Muscle of leg (tissue), 11 donors: ENCODE results near the gene ZNF280C. TPM values are rescaled to one million over a fixed set of nuclear protein-coding genes. Genes with fewer than 3 reads are reported as not detected.

Source experiments
- DNase-seq: peaks from one replicate; pipeline ENCODE4 v3.0.0; 2013
- H3K27ac ChIP-seq: one replicate; pipeline ENCODE4 v1.5.1; 2013; ENCODE audit warnings: mild to moderate bottlenecking, low read length, control low read depth
- H3K27me3 ChIP-seq: one replicate; pipeline ENCODE4 v1.6.1; 2013; ENCODE audit warnings: low read length; ENCODE audit not compliant: control insufficient read depth, insufficient read depth
- H3K36me3 ChIP-seq: one replicate; pipeline ENCODE4 v1.6.1; 2013; ENCODE audit warnings: low read length; ENCODE audit not compliant: control insufficient read depth, insufficient read depth
- H3K4me1 ChIP-seq: one replicate; pipeline ENCODE4 v1.6.1; 2013; ENCODE audit warnings: low read length; ENCODE audit not compliant: control insufficient read depth, insufficient read depth
- H3K4me3 ChIP-seq: one replicate; pipeline ENCODE4 v1.5.1; 2013; ENCODE audit warnings: low read length, control low read depth
- H3K9me3 ChIP-seq: replicated peaks from 2 replicates; pipeline ENCODE4 v1.6.1; 2013; ENCODE audit warnings: low read depth, low read length; ENCODE audit not compliant: control insufficient read depth
- WGBS: methylation state at CpG from one replicate; pipeline ENCODE4 v1.1.5; 2013; ENCODE audit warnings: missing lambda C conversion rate; ENCODE audit not compliant: insufficient coverage; 5-methylcytosine and 5-hydroxymethylcytosine counted together
- polyA plus RNA-seq, 8 donors: library from polyadenylated mRNA; unstranded; fragments of 120-200 nt; gene quantifications; one replicate each; pipeline versions ENCODE4 v1.2.1 to v1.2.3, GENCODE V29; 2013; ENCODE audit warnings: inconsistent platforms in 1 of 8, low replicate concordance in 1 of 8; ENCODE audit not compliant: insufficient read length in 8 of 8, insufficient read depth in 1 of 8
- total RNA-seq: library from RNA; stranded (reverse); fragments of 120-200 nt; gene quantifications from one replicate; pipeline ENCODE4 v1.2.4, GENCODE V29; 2013

The ZNF280C gene
- total and polyA plus RNA-seq, 9 donors: 3.9 to 8.3 (median 5.6) TPM

- Histone ChIP-seq H3K27me3 (peaks cover 34% of the 10 kb centered on the region), H3K27ac (no peak overlapping the region), H3K4me1 (peaks cover 21% of the 10 kb centered on the region), H3K36me3 (no peaks in the 10 kb centered on the region), H3K4me3 (peak overlapping the region; percentile 37), H3K9me3 (no peaks in the 10 kb centered on the region)
- WGBS: 72% methylated on average over 9 of the region's 36 CpGs
- no peak for DNase-seq
These were observed 97.8 kb downstream of the ZNF280C start for GRCh38 chrX:130170752-130171445.

- 70% methylated on average over 2 of the region's 4 CpGs for WGBS
- H3K4me1 ChIP-seq: peaks cover 9% of the 10 kb centered on the region
- no peaks in the 10 kb centered on the region for H3K9me3 ChIP-seq
- H3K27ac ChIP-seq: peak overlapping the region; percentile 99
- H3K4me3 ChIP-seq: no peak overlapping the region
- DNase-seq: no peak
- no peaks in the 10 kb centered on the region for H3K36me3 ChIP-seq
- peaks cover 22% of the 10 kb centered on the region for H3K27me3 ChIP-seq
These were observed 101.7 kb downstream of the ZNF280C start for GRCh38 chrX:130167040-130167439.

- H3K36me3 ChIP-seq: no peaks in the 10 kb centered on the region
- peak overlapping the region; percentile 61 for H3K4me3 ChIP-seq
- H3K4me1 ChIP-seq: peaks cover 6% of the 10 kb centered on the region
- DNase-seq: no peak
- H3K9me3 ChIP-seq: no peaks in the 10 kb centered on the region
- H3K27me3 ChIP-seq: peaks cover 16% of the 10 kb centered on the region
- peak overlapping the region; percentile 99 for H3K27ac ChIP-seq
- WGBS: no CpG with 5 or more reads among the region's 4 CpGs
These were observed 102.3 kb downstream of the ZNF280C start for GRCh38 chrX:130166503-130166777.

GRCh38 chrX:130165703-130166502 is 102.8 kb downstream of the ZNF280C start, which contains the start of gene AIFM1:
AIFM1 (minus strand) TSS chrX:130165841; CDS start chrX:130165656, 185 bp downstream.
- Histone ChIP-seq H3K27ac (peak within 1 kb of the TSS; percentile 99), H3K4me1 (peaks cover 3% of the 10 kb centered on the region), H3K27me3 (peaks cover 10% of the 10 kb centered on the region), H3K9me3 (no peaks in the 10 kb centered on the region), H3K4me3 (peak within 1 kb of the TSS; percentile 61), H3K36me3 (no peaks in the 10 kb centered on the region)
- DNase-seq: peak; percentile 97
- WGBS: 33% methylated on average over 36 of the region's 50 CpGs

- Histone ChIP-seq H3K27ac (peak overlapping the region; percentile 99), H3K9me3 (no peaks in the 10 kb centered on the region), H3K27me3 (peaks cover 6% of the 10 kb centered on the region), H3K36me3 (no peaks in the 10 kb centered on the region), H3K4me3 (peak overlapping the region; percentile 61), H3K4me1 (no peaks in the 10 kb centered on the region)
- peak; percentile 64 for DNase-seq
- WGBS: 31% methylated on average over 29 of the region's 32 CpGs
These were observed 103.5 kb downstream of the ZNF280C start for GRCh38 chrX:130165181-130165702.

GRCh38 chrX:130163398-130163797 is 105.3 kb downstream of the ZNF280C start:
- H3K27ac ChIP-seq: no peak overlapping the region
- peaks cover 6% of the 10 kb centered on the region for H3K27me3 ChIP-seq
- no peak for DNase-seq
- H3K4me3 ChIP-seq: no peak overlapping the region
- no peaks in the 10 kb centered on the region for H3K4me1 ChIP-seq
- no CpG with 5 or more reads among the region's 2 CpGs for WGBS
- H3K9me3 ChIP-seq: no peaks in the 10 kb centered on the region
- H3K36me3 ChIP-seq: no peaks in the 10 kb centered on the region

- Histone ChIP-seq H3K27me3 (peaks cover 3% of the 10 kb centered on the region), H3K27ac (no peak overlapping the region), H3K4me1 (no peaks in the 10 kb centered on the region), H3K9me3 (no peaks in the 10 kb centered on the region), H3K36me3 (no peaks in the 10 kb centered on the region), H3K4me3 (no peak overlapping the region)
- DNase-seq: no peak
- WGBS: 26% methylated on average over 2 of the region's 6 CpGs
These were observed 106.5 kb downstream of the ZNF280C start for GRCh38 chrX:130162094-130162735.

- Histone ChIP-seq H3K27ac (no peak overlapping the region), H3K36me3 (no peaks in the 10 kb centered on the region), H3K4me1 (no peaks in the 10 kb centered on the region), H3K4me3 (no peak overlapping the region), H3K9me3 (no peaks in the 10 kb centered on the region), H3K27me3 (no peaks in the 10 kb centered on the region)
- WGBS: 80% methylated on average over 1 of the region's 4 CpGs
- DNase-seq: no peak
These were observed 108.9 kb downstream of the ZNF280C start for GRCh38 chrX:130159776-130160175.

GRCh38 chrX:130158311-130158710 is 110.4 kb downstream of the ZNF280C start:
- Histone ChIP-seq H3K36me3 (no peaks in the 10 kb centered on the region), H3K27ac (no peak overlapping the region), H3K4me3 (no peak overlapping the region), H3K27me3 (no peaks in the 10 kb centered on the region), H3K4me1 (no peaks in the 10 kb centered on the region), H3K9me3 (no peaks in the 10 kb centered on the region)
- DNase-seq: no peak
- 86% methylated on average over 1 of the region's 2 CpGs for WGBS

- WGBS: no CpG with 5 or more reads among the region's 2 CpGs
- H3K27me3 ChIP-seq: no peaks in the 10 kb centered on the region
- H3K36me3 ChIP-seq: no peaks in the 10 kb centered on the region
- H3K9me3 ChIP-seq: no peaks in the 10 kb centered on the region
- no peak overlapping the region for H3K4me3 ChIP-seq
- DNase-seq: no peak
- no peak overlapping the region for H3K27ac ChIP-seq
- no peaks in the 10 kb centered on the region for H3K4me1 ChIP-seq
These were observed 113.1 kb downstream of the ZNF280C start for GRCh38 chrX:130155564-130155963.
